Fibroblast of lung (primary cell): ENCODE results near the gene STK16. TPM values are rescaled to one million over a fixed set of nuclear protein-coding genes. Genes with fewer than 3 reads are reported as not detected.
"Not testable (repeated sequence)": the region's sequence is repeated elsewhere in the genome, so short reads cannot be mapped to it uniquely, and the experiment has no call there.

ENCODE experiments used
- DNase-seq, 2 donors: peaks; one replicate each; pipeline versions ENCODE4 v3.0.0 to v3.0.0-alpha.2; 2010; ENCODE audit warnings: low read depth in 2 of 2
- H2AFZ ChIP-seq: 2 replicates; pipeline ENCODE4 v1.5.1; 2012; ENCODE audit warnings: low read length, control low read depth, inconsistent platforms
- H3K27ac ChIP-seq: 2 replicates; pipeline ENCODE4 v1.5.1; 2011; ENCODE audit warnings: low read length, control low read depth; ENCODE audit not compliant: insufficient read depth
- H3K27me3 ChIP-seq: 2 replicates; pipeline ENCODE4 v1.5.1; 2011; ENCODE audit warnings: mild to moderate bottlenecking, low read length; ENCODE audit not compliant: control insufficient read depth, insufficient read depth
- H3K36me3 ChIP-seq: 2 replicates; pipeline ENCODE4 v1.5.1; 2011; ENCODE audit warnings: low read length; ENCODE audit not compliant: control insufficient read depth, insufficient read depth
- H3K4me1 ChIP-seq: 2 replicates; pipeline ENCODE4 v1.5.1; 2011; ENCODE audit warnings: low read length; ENCODE audit not compliant: control insufficient read depth, insufficient read depth; ENCODE audit errors: extremely low read depth
- H3K4me2 ChIP-seq: 2 replicates; pipeline ENCODE4 v1.5.1; 2011; ENCODE audit warnings: low read length, control low read depth; ENCODE audit not compliant: insufficient read depth; ENCODE audit errors: extremely low read depth
- H3K4me3 ChIP-seq, 4 experiments: fragments of 200-600 bp in 1 of 4; sonication (generic) in 1 of 4; replicated peaks in 1 of 4; 2 replicates each; pipeline ENCODE4 v1.5.1; 2011 to 2016; ENCODE audit warnings: low read length in 4 of 4, low read depth in 3 of 4, mild to moderate bottlenecking in 3 of 4, control low read depth in 2 of 4, inconsistent platforms in 1 of 4, mixed read lengths in 1 of 4; ENCODE audit not compliant: insufficient read depth in 1 of 4; ENCODE audit errors: control extremely low read depth in 1 of 4
- H3K79me2 ChIP-seq: 2 replicates; pipeline ENCODE4 v1.5.1; 2012; ENCODE audit warnings: mild to moderate bottlenecking, low read length, inconsistent platforms; ENCODE audit not compliant: control insufficient read depth, insufficient read depth
- H3K9ac ChIP-seq: 2 replicates; pipeline ENCODE4 v1.5.1; 2011; ENCODE audit warnings: mild to moderate bottlenecking, low read length, control low read depth; ENCODE audit not compliant: insufficient read depth
- H3K9me3 ChIP-seq: 2 replicates; pipeline ENCODE4 v1.5.1; 2012; ENCODE audit warnings: low read depth, low read length; ENCODE audit not compliant: control insufficient read depth, insufficient read depth
- H4K20me1 ChIP-seq: 2 replicates; pipeline ENCODE4 v1.5.1; 2011; ENCODE audit warnings: low read length; ENCODE audit not compliant: control insufficient read depth, insufficient read depth; ENCODE audit errors: extremely low read depth
- EZH2 ChIP-seq: IDR thresholded peaks from 2 replicates; pipeline ENCODE4 v1.5.1; 2012; ENCODE audit warnings: low read length, control low read depth, mild to moderate bottlenecking; ENCODE audit errors: missing control alignments
- polyA plus RNA-seq, 2 donors: library from polyadenylated mRNA; depleted of rRNA in 1 of 2; stranded (reverse) in 1 of 2; unstranded in 1 of 2; fragments of >200 nt; gene quantifications; 2 replicates each; pipeline ENCODE4 v1.2.1, GENCODE V29; 2011 to 2012; ENCODE audit warnings: missing spikeins in 1 of 2
- total RNA-seq: library from RNA; depleted of rRNA; stranded (reverse); fragments of >200 nt; gene quantifications from 2 replicates; pipeline ENCODE4 v1.2.1, GENCODE V29; 2014
- TF ChIP-seq, protein P1 (sequence below), 2 donors: IDR thresholded peaks in 1 of 2; conservative IDR thresholded peaks in 1 of 2; 1 replicate in 1 of 2; 2 replicates in 1 of 2; pipeline ENCODE4 v1.5.1; 2011 to 2012; ENCODE audit warnings: low read length in 2 of 2, control low read depth in 1 of 2, inconsistent platforms in 1 of 2, low read depth in 1 of 2, mild to moderate bottlenecking in 1 of 2

Gene STK16
- total and polyA plus RNA-seq, 2 donors (not counting 1 experiment from before 2014, with no cell fraction given) = 30.7 to 35.7 TPM

DNA sequence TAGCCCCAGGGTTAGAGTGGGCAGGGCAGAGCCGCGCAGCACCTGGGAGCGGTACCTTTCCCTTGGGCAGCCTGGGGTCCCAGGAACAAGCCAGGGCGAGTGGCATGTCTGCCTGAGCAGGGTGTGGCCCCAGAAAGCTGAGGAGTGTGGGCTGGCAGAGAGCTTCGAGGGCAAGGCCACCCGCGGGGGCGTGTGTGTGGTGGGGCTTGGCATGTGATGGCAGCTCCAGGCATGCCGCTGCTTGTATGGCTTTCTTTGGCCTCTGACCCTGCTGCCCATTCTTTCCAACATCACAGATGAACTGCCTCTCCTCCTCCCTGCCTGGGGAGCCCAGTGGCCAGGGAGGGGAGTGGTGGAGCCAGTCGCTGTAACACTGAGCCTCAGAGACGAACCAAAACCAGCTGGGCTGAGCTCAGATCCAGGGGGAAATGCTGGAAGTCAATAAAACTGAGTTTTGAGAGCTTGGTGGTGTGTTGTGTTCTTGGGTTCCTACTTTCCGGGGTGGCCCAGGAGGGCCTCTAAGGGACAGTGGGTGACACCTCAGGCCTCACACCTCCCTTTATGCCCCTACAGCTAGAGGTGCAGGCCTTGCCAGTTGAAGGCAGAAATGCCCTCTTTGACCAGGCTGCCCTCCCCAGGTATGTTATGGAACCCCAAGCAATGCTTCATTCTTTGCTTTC lies 41.3 kb downstream of the STK16 start:
- peak overlapping the region; percentile 26 for H3K27ac ChIP-seq
- no peak overlapping the region for H3K9ac ChIP-seq
- H3K4me2 ChIP-seq = no peak overlapping the region
- H3K4me1 ChIP-seq = peaks cover 11% of the 10 kb centered on the region
- no peak overlapping the region for H2AFZ ChIP-seq
- TF ChIP-seq, protein P1, sequence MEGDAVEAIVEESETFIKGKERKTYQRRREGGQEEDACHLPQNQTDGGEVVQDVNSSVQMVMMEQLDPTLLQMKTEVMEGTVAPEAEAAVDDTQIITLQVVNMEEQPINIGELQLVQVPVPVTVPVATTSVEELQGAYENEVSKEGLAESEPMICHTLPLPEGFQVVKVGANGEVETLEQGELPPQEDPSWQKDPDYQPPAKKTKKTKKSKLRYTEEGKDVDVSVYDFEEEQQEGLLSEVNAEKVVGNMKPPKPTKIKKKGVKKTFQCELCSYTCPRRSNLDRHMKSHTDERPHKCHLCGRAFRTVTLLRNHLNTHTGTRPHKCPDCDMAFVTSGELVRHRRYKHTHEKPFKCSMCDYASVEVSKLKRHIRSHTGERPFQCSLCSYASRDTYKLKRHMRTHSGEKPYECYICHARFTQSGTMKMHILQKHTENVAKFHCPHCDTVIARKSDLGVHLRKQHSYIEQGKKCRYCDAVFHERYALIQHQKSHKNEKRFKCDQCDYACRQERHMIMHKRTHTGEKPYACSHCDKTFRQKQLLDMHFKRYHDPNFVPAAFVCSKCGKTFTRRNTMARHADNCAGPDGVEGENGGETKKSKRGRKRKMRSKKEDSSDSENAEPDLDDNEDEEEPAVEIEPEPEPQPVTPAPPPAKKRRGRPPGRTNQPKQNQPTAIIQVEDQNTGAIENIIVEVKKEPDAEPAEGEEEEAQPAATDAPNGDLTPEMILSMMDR (conservative IDR thresholded peaks at IDR 0.05 in 1 of 2, IDR thresholded peaks at IDR 0.05 in 1 of 2; ENCODE audit: low read depth in 1 of 2, low read length in 2 of 2) = no peak
- TF ChIP-seq EZH2 = no peak
- no peaks in the 10 kb centered on the region for H3K79me2 ChIP-seq
- peaks cover 21% of the 10 kb centered on the region for H3K36me3 ChIP-seq
- no peaks in the 10 kb centered on the region for H3K9me3 ChIP-seq
- no peaks in the 10 kb centered on the region for H3K27me3 ChIP-seq
- peak in 1 of 2 donors; percentile 65 for DNase-seq
- H3K4me3 ChIP-seq = no peak overlapping the region
- H4K20me1 ChIP-seq = no peaks in the 10 kb centered on the region

DNA sequence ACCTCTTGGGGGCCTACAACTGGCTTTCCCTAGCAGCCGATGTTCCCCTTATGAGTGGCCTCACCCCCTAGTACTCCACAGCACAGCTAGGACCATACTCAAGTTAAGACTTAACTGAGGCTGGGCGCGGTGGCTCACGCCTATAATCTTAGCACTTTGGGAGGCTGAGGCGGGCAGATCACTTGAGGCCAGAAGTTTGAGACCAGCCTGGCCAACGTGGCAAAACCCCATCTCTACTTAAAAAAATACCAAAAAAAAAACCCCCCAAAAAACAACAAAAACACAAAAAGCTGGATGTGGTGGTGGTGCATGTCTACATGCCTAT lies 41.8 kb downstream of the STK16 start:
- not testable (repeated sequence) for H3K27ac ChIP-seq, H3K9me3 ChIP-seq, H3K4me3 ChIP-seq, H3K79me2 ChIP-seq, H3K27me3 ChIP-seq, H4K20me1 ChIP-seq, H3K9ac ChIP-seq, DNase-seq, H3K4me2 ChIP-seq, H2AFZ ChIP-seq
- H3K4me1 ChIP-seq = peaks cover 11% of the 10 kb centered on the region
- H3K36me3 ChIP-seq = peaks cover 17% of the 10 kb centered on the region

DNA sequence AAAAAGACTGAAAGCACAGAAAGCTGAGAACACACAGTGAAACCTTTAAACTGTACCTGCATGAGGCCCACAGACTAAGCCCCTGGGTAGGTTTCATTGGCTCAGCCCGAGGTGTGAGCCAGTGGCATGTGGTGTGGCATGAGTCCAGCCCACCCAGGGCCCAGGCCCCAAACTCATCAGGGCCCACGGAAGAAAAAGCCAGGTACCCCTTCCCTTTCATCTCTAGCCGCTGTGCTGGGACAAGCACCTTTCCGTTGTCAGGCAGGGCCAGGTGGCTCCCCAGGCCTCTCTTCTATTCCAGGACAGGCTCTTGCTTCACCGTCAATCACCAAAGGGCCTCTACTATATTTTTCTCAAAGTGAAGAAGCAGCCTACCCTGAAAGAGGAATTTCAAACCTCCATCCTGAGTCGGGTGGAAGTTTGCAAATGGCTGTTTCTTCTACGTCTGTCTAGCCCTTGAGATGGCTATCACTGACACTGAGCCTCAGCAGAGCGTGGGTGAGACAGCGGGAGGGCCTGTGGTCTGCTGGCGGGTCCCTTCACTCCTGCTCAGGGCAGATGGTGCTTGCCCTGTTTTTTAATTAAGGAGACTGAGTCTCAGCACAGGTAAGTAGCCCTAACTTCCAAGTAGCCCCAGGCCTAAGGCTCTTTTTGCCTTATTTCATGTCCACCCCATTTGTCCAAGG lies 42.4 kb downstream of the STK16 start:
- DNase-seq = no peak
- no peak overlapping the region for H3K4me2 ChIP-seq
- no peak overlapping the region for H3K9ac ChIP-seq
- H3K36me3 ChIP-seq = peaks cover 15% of the 10 kb centered on the region
- no peaks in the 10 kb centered on the region for H4K20me1 ChIP-seq
- no peaks in the 10 kb centered on the region for H3K79me2 ChIP-seq
- H3K27me3 ChIP-seq = no peaks in the 10 kb centered on the region
- H3K4me3 ChIP-seq = no peak overlapping the region
- no peak overlapping the region for H3K27ac ChIP-seq
- H2AFZ ChIP-seq = no peak overlapping the region
- H3K9me3 ChIP-seq = no peaks in the 10 kb centered on the region
- TF ChIP-seq EZH2 = no peak
- TF ChIP-seq, protein P1 (conservative IDR thresholded peaks at IDR 0.05 in 1 of 2, IDR thresholded peaks at IDR 0.05 in 1 of 2; ENCODE audit: low read depth in 1 of 2, low read length in 2 of 2) = no peak
- H3K4me1 ChIP-seq = peaks cover 11% of the 10 kb centered on the region
